HG03108 (cell line): Measurements from ENCODE around the gene NBEA.

Experiments
- ATAC-seq: cut with Tn5 transposase; IDR thresholded peaks from one replicate; pipeline ENCODE4 v1.9.1; 2021; ENCODE audit warnings: moderate library complexity; ENCODE audit not compliant: unreplicated experiment

NBEA gene

DNA sequence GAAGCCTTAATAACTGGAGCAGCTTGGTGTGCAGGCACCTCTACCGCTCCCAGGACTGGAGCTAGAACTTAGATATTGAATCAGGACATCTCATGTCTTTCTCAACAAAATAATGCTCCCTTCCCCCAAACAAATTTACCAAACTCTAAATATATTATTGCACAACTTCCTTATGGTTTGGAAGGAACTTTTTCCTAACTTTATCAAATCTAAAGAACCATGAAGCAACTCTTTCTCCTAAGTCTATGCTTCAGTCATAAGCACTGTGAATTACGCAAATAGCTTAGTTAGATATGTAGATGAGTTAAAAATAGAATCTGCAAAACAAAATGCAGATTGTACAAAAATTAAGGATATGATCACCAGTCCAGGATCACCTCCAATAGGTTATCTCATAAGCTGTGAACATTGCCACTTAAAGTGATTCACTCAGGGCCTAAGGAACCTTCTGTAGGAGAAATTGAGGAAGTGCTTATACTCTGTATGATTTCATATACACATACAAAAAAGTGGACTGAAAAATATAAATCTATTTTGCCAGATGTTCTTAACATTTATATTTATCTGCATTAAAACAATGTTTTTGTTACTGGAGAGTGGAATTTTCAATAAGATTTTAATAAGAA lies 554.8 kb downstream of the NBEA start:
- no peak for ATAC-seq

DNA sequence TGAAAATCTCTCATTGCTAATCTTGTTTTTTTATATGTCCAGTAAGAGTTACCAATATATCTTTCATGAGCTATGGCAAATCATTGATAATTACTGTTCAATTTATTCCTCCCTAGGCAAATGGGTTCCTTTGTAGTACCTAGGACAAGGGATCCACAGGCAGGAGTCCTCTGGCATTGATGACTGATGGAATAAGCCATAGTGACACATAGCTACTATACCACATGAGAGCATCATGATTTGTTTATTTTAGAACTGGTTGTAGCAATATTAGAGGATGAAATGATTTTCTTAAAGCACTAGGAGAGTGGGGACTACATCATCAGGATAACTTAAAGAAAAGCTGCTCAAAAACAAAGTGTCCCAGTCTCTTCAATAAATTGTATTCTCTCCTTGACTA lies 556.2 kb downstream of the NBEA start:
- ATAC-seq, result no peak

- no peak for ATAC-seq
These were observed 557.2 kb downstream of the NBEA start for GRCh38 chr13:35499196-35499662.

GRCh38 chr13:35499676-35500075 lies 557.6 kb downstream of the NBEA start:
- ATAC-seq, result no peak

GRCh38 chr13:35500144-35500543 lies 558.1 kb downstream of the NBEA start:
- no peak for ATAC-seq

DNA sequence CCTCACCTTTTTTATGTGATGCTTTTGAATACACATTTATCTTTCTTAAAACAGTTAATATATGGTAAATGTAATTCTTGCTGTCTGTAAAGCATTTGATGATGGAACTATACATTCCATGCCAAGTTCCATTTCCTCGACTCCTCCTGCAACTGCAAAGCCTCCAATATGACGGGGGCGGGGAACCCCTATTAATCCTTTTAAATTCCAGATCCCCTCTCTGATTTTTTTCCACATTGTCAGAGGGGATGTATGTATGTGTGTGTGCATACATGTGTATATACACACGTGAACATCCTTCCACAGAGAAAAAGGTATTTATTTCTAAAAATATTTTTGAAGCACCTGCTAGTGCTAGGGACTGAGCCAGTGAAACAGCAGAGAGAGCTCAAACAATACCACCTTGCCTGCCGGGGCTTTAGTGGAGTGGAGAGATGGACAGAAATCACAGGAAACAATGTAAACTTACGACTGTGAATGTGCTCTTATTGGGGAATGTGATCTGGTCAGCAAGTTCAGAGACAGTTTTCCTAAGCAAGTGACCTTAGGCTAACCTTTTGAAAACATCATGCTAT lies 559.7 kb downstream of the NBEA start:
- no peak for ATAC-seq

DNA sequence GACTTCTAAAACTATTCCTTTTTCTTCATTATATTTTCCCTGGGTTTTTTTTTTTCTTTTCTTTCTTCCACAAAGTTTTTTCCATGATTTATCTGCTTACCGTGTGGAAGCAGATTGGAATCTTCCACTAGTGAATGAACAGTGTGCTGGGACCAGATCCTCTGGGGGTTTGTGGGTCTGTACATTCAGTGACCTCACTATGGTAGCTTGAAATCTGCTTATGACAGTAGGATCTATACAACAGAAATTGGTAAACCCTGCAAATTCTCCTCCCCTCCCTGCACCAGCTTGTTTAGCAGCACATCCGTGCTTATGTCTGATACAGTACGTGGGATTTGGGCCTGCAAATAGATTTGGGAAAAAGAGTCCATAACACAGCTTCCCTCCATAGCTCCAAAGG lies 560.4 kb downstream of the NBEA start:
- no peak for ATAC-seq

DNA sequence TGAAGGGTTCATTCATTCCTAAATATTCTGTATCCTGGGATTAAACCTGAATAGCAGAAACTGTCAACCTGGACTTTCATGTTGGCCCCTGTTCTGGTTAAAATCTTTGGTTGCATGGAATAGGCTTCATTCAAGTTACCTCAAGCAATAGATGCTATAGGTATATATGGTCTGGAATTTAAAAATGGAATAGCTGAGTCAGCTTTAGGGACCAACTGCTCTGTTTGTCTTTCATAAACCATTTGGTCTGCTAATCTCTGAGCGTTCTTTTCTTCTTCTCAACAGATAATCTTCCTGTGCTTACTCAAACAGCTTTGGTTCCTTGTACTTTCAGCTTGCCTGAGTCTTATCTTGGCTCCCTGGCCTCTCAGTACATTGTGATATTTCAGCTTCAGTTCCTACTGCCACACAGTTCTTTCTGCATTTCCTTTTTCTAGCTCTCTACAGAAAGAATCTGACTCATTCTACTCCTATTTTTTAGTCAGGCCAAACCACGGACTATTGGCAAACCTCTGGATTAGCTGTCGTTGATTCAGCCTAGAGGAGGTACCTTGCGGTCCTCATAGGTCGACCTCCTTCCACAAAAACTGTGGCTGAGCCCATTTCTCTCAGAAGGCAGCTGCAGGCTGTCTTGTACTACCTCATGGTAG lies 570.3 kb downstream of the NBEA start:
- no peak for ATAC-seq

DNA sequence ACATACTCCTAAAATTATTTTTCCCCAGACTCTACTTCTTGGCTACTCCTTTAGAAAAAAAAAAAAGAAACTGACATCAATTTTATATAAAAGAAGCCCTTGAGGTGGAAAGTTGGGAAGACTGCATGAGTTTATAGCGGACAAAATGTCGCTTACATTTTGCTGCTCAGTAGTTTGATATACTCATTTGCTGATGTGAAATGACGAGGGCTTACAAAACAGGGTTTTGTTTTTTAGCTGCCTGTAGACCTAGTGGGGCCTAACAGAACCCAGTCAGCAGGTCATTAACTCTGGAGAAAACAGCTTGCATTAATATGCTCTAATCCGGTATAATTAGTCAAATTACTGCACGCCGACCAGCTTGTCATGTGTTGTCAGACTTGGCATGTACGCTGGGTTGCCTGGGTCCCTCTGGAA lies 572.0 kb downstream of the NBEA start:
- ATAC-seq, result no peak

DNA sequence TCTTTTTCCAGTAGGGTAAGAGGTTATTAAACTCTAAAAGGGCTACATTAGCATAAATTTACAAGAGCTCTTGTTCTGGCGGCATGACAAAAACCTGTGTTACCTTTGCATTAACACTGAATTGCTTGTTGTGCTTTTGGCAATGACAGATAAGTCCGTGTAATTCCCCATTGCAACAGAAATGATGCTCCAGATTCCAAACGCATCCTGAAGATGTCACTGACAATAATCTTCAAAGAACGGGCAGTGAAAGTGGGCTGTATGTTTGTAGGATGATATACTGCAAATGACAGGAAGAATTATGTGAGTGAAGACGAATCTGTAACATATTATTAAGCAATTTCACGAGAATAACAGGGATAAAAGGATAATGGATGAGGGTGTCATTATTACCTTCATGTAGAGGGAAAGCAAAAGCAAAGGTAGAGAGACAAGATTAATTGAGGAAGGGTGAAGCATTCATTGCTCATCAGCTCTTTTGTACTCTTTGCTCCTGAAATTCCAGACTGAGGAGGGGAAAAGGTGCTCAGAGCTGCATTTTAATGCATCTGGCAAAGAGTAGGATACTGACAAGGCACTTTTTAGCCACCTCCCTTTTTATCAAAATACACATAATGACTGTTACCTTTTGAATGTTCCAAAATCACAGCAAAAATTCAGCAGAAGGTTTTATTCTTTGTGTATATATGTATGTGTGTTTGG lies 572.9 kb downstream of the NBEA start:
- no peak for ATAC-seq

- no peak for ATAC-seq
These were observed 576.4 kb downstream of the NBEA start for GRCh38 chr13:35518337-35518946.

- ATAC-seq, result no peak
These were observed 582.1 kb downstream of the NBEA start for GRCh38 chr13:35524171-35524570.

- ATAC-seq, result no peak
These were observed 584.5 kb downstream of the NBEA start for GRCh38 chr13:35526577-35526976.

GRCh38 chr13:35527451-35527850 lies 585.4 kb downstream of the NBEA start:
- no peak for ATAC-seq

- ATAC-seq, result no peak
These were observed 588.1 kb downstream of the NBEA start for GRCh38 chr13:35530147-35530546.

- ATAC-seq, result no peak
These were observed 588.5 kb downstream of the NBEA start for GRCh38 chr13:35530581-35530980.

DNA sequence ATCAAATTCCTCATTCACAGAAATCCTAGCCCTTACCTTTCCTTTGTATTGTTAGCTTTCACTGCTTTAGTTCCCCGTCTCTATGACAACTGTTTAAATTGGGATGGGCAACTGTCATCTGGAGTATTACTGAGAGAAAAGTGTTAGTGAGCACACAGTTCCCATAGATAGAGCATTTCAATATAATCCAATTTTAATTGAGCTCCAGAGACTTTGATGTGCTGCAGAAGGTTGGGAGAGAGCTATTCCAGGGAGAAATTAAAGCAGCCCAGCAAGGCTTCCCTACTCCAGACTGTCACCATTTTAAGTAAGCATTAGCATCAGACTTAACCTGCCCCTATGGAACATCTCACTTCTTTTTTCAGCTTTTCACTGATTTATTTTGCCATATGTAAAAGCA lies 589.5 kb downstream of the NBEA start:
- no peak for ATAC-seq

DNA sequence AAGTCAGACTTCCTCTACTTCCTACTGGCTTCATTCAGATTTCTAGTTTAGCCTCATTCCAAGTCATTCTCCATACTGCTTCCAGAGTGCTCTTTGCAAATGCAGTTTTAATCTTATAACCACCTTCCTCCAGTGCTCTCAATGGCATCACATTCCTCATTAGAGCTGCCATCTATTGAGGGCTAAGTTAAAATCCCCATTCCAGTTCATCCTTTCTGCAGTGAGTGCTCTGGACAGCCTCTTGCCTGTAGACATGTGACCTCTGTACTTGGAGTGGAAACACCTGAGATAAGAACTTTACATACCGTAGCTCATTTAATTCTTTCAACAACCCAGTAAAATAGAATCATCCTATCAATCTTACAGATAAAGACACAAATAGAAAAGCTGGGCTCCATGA lies 592.3 kb downstream of the NBEA start:
- no peak for ATAC-seq

DNA sequence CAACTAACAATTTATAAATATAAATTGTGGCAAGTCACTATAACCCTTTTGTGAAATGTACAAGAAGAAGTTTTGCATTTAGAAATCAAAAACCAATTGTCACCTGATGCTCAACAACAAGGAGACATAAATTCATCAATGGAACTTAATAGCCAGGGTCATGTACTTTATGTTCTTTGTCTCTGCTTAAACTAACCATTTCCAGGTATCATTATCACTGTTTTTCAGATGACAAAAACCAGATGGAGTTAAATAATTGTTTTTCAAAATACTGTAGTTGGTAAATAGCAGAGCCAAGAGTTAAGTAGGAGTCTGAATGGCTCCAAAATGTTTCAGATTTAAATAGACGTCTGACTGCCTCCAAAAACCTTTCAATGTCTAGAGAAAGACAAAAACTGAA lies 606.7 kb downstream of the NBEA start:
- no peak for ATAC-seq

DNA sequence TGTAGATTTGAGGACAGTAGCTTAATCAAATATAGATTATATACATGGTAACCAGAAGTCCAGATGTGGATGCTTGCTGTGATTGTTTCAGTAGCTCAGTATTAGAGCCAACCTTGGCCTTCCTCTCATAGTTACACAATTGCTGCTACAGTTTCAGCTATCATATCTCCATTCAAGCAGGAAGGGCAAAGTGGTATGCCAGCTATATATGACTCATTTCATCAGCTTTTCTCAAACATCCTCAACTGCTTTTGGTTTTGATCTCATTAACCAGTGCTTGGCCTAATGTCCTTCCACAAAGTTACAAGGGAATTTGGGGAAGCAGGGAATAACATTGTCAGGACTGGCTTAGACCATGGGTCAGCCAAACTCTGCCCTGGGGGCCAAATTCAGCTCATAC lies 607.4 kb downstream of the NBEA start:
- ATAC-seq, result peak; percentile 86

GRCh38 chr13:35552172-35552844 lies 610.2 kb downstream of the NBEA start:
- ATAC-seq, result no peak
